Stimulated activated CD8-positive, alpha-beta memory T cell treated with anti-CD3 and anti-CD28 coated beads, Interleukin-7, amount 100 ng/mL, for 1 hour (primary cell): ENCODE measurements around the gene NAPSA.

Source experiments
- DNase-seq, 2 donors: peaks; one replicate each; pipeline ENCODE4 v3.0.0-alpha.2; 2020; ENCODE audit warnings: low read depth in 2 of 2

Gene NAPSA

DNA sequence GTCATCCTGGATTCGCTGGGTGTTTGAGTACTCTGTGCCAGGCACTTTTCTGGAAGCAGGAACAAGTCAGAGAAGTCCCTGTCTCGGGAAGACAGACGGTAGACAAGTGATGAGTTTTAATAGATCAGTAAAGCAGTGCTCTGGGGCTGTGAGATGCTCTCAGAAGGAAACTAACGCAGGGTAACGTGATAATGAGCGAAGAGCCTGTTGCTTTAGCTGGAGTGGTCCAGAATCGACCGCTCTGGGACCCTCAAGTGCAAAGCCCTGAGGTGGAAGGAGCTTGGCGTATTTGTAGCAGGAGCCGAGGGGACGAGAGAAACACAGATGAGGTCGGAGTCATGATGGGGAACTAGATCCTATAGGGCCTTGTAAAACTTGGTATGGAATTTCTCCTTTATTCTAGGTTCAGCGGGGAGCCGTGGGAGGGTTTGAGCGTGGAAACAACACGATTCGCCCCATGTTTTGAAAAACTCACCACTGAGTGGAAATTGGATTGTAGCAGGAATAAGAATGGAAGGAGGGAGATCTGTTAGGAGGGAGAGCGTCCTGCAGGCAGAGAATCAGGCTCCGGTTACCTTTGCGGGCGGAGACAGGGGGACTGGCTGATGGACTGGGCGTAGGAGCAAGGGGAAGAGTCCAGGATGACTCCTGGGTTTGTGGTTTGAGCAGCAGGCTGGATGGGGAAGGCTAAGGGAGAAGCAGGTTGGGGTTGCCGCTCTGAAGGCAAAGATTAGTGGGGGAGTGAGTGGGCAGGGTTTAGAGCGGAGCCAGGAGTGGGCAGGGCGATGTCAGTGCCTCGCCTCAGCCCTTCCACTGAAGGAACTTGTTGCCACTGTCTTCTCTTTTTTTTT is 19.5 kb upstream of the NAPSA start:
- no peak for DNase-seq

DNA sequence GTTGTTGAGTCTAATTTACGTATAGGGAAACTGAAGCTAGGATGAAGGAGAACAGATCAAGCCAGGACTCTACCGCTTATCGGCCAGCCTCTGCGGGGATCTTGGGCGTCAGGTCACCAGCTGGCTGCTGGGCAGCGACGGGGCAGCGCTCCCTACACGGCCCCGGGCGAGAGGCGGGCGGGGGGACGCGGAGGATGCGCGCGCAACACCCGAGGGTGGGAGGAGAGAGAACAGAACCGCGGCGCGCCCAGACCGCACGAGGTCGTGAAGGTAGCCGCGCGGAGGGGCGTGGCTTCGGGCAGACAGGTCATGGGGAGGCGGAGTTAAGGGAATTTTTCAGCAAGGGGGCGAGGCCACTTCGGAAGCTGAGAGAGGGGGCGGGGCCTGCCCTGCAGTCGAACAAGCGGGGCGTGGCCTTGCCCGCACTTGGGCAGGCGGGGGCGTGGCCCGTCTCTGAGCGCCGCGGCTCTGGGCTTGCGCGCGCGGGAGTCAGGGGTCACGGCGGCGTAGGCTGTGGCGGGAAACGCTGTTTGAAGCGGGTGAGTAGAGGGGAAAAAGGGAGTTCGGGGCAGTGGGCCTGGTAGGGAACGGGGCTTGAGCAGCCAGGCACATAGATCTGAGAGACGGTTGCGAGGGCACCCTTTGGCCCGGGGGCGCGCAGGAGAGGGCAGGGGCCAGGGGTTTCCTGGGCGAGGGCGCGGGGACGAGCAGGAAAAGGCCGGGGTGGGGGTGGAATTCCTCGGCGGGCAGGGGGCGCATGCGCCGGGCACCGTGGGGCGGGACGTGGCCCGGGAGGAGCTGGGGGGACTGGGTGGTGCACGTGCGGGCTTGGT is 18.6 kb upstream of the NAPSA start, which contains the start of gene POLD1:
Gene POLD1, plus strand, starts transcription at position 496 of the 833 bp plus-strand sequence. CDS start 14,505 bp downstream, outside the sequence.
- peak; percentile 96 to 97 for DNase-seq

DNA sequence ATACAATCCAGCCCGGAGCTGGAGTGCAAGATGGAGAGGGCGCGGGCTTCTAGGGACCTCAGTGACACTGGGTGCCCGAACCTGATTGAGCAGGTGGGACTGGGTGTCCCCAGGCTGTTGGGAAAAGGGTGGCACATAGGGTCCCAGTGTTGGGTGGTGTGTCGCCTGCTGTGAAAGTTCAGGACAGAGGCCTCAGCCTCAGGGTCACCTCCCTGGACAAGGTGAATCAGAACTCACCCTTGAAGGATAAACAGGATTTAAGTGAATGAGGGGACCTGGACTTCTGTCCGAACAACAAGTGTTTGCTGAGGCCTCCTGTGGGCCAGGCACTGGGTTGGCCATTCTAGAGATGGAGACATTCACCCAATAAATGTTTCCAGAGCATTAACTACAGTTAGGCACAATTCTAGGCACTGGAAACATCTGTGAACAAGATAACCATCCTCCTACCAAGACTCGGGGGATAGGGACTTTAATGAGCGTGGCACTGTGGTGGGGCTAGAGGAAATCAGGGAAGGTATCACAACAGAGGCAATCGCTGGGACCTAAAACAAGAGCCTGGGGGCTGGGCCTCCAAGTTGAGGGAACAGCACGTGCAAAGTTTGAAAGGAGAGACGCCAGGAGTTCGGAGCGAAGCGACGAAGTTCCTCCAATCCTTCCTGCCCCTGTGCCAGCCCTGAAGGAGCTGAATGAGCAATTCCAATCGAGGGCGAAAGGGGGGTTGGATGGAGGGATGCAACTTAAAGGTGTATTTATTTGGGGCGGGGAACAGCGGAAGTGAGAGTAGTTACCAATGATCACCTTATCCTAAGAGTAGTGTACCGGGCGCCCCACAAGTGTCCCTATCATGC is 17.8 kb upstream of the NAPSA start:
- no peak for DNase-seq

DNA sequence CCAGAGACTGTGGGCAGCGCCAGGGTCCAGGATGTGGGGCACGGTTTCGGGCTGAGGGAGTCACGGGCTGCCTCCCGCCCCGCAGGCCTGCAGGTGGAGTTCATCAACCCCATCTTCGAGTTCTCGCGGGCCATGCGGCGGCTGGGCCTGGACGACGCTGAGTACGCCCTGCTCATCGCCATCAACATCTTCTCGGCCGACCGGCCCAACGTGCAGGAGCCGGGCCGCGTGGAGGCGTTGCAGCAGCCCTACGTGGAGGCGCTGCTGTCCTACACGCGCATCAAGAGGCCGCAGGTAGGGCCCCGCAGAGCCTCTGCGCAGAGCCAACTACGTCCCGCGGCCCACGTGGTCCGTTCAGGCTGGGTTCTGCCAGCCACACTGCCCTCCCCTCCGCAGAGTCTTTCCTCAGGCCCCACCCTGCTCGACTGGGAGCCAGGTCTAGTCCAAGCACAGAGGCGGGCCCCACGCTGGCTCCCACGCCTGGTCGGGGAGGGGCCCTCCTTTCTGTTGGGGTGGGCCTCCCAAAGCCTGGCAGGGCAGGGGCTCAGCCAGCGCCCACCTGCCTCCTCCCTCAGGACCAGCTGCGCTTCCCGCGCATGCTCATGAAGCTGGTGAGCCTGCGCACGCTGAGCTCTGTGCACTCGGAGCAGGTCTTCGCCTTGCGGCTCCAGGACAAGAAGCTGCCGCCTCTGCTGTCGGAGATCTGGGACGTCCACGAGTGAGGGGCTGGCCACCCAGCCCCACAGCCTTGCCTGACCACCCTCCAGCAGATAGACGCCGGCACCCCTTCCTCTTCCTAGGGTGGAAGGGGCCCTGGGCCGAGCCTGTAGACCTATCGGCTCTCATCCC is 16.7 kb upstream of the NAPSA start:
- no peak for DNase-seq

DNA sequence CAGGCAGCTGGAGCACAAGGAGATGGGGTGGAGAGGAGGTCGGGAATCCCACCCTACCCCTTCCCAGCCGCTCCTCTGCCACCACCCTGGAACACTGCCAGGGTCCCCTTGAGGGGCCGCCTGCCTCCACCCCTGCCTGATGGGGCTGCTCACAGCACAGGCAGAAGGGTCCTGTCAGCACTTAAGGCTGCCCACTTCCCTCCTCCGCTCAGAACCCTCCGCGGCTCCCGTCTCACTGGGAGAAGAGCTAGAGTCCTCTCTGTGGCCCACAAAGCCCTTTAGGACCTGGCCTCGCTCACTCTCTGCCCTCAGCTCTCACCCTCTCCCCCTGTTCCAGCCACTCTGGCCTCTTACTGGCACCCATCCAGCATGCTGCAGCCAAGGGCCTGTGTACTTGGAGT is 15.3 kb upstream of the NAPSA start:
- no peak for DNase-seq

DNA sequence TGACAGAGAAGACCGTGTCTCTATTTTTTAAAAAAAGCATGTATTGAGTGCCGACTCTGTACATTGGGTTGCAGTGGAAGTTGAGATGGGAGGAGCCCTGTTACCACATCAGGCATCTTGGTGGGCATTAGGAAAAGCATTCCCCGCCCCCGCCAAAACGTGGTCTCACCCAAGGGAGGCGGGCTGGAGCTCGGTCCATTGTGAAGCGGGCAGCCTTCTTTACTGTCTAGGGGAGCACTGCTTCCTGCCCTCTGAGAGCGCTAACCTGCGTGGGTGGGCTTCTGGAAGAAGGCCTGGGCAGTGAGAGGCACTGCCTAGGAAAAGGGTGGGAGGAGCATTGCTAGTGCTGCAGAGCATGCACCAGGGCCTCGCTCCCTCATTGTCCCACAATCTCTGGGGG is 14.7 kb upstream of the NAPSA start:
- no peak for DNase-seq

DNA sequence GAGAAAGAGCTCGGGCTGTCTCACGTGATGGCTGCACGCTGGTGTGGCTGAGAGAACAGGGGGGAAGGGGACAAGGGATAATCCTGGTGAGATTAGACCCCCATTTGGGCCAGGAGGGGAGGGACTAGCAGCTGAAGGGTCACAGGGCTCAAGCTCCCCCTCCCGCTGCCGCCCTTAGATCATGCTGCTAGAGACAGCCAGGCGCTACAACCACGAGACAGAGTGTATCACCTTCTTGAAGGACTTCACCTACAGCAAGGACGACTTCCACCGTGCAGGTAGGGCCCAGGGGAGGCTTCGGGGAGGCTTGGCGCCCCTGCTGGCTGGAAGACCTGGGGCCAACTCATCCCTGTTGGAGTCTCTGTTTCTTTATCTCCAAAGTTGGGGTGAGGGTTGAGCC is 14.2 kb upstream of the NAPSA start:
- DNase-seq: no peak

DNA sequence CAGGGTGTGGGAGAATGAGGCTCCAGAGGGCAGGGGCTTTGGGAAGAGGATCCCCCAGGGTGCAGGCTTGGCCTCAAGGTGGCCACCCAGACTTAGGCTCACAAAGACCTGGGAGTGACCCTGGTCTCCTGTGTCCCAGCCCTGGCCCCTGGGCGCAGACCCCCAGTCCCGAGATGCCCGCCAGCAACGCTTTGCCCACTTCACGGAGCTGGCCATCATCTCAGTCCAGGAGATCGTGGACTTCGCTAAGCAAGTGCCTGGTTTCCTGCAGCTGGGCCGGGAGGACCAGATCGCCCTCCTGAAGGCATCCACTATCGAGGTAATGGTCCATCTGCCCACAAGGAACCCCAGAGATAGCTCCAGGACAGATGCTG is 13.4 kb upstream of the NAPSA start:
- no peak for DNase-seq

DNA sequence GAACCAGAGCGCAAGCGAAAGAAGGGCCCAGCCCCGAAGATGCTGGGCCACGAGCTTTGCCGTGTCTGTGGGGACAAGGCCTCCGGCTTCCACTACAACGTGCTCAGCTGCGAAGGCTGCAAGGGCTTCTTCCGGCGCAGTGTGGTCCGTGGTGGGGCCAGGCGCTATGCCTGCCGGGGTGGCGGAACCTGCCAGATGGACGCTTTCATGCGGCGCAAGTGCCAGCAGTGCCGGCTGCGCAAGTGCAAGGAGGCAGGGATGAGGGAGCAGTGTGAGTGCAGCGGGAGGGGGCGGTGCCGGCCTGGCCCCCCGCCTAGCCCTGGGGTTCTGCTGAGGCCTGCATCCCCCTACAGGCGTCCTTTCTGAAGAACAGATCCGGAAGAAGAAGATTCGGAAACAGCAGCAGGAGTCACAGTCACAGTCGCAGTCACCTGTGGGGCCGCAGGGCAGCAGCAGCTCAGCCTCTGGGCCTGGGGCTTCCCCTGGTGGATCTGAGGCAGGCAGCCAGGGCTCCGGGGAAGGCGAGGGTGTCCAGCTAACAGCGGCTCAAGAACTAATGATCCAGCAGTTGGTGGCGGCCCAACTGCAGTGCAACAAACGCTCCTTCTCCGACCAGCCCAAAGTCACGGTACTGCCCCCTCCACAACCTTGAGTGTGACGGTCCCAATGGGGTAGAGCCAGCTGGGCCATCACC is 12.9 kb upstream of the NAPSA start:
- DNase-seq: no peak

DNA sequence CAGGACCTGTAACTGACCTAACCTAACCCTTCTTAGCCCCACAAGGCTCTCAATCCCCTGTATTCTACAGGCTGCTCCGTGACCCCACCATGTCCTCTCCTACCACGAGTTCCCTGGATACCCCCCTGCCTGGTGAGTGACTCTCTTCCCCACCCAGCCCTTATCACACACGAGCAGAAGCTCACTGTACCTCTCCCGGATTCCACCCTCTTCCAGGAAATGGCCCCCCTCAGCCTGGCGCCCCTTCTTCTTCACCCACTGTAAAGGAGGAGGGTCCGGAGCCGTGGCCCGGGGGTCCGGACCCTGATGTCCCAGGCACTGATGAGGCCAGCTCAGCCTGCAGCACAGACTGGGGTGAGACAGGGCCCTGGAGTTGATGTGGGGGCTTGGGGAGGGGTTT is 12.1 kb upstream of the NAPSA start:
- DNase-seq: no peak

DNA sequence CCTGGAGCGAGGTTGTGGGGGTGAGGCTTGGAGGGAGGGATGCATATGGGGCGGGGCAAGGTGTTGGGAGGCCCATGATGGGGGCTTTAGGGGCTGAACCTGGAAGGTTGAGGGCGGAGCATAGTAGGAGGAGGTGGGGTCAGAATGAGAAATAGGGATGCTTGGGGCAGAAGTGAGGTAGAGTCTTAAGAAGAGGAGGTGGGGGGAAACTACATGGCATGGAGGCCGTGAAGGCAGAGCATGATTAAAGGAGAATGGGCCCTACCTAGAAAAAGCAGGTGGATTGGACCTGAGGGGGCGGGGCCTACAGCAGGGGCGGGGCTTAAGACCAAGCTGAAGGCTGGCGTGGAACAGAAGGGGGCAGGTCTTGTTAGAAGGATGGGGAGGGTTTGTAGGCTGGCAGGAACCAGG is 11.6 kb upstream of the NAPSA start:
- no peak for DNase-seq

DNA sequence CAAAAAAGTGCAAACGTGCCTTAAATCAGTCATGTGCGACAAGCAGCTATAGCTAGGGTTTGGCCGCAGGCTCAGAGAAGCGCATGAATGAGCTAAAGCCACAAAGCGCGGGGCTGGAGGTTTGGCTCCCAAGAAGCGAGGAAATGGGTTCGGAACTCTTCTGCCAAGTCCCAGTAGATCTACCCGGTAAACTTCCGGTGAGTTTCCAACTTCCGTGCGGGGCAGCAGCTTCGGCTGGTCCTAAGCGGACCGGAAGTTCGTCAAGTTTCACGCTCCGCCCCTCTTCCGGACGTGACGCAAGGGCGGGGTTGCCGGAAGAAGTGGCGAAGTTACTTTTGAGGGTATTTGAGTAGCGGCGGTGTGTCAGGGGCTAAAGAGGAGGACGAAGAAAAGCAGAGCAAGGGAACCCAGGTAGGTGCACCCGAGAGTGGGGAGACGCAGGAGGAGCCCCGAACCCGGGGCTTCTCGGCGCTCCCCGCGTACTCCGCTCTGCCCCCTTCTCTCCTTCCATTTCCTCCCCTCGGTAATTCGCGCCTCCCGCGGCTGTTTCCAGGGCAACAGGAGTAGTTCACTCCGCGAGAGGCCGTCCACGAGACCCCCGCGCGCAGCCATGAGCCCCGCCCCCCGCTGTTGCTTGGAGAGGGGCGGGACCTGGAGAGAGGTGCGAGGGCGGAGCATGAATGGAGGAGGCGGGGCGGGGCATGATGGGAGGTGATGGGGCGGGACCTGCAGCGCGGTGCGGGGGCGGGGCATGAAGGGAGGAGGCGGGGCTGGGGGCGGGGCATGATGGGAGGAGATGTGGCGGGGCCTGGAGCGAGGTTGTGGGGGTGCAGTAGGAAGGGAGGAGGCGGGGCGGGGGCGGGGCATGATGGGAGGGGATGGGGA is 11.0 kb upstream of the NAPSA start, which contains the start of gene NR1H2:
Gene NR1H2, plus strand, starts transcription at position 292 of the 885 bp plus-strand sequence. CDS start 1,149 bp downstream, outside the sequence.
- DNase-seq: peak; percentile 85 to 91

DNA sequence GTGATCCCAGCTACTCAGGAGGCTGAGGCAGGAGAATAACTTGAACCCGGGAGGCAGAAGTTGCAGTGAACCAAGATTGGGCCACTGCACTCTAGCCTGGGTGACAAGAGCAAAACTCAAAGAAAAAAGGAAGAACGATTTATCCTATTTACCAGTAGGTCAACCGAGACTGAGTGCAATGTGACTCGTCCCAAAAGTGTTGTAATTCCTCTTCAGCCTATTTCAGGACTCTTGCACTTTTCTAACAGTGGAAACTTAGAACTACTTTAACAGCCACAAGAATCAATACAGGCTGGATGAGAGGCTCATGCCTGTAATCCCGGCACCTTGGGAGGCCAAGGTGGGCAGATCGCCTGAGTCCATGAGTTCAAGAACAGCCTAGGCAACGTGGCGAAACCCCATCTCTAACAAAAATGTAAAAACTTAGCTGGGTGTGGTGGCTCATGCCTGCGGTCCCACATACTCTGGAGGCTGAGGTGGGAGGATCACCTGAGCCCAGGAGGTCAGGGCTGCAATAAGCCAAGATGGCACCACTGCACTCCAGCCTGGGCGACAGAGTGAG is 6.6 kb upstream of the NAPSA start:
- DNase-seq: no peak

DNA sequence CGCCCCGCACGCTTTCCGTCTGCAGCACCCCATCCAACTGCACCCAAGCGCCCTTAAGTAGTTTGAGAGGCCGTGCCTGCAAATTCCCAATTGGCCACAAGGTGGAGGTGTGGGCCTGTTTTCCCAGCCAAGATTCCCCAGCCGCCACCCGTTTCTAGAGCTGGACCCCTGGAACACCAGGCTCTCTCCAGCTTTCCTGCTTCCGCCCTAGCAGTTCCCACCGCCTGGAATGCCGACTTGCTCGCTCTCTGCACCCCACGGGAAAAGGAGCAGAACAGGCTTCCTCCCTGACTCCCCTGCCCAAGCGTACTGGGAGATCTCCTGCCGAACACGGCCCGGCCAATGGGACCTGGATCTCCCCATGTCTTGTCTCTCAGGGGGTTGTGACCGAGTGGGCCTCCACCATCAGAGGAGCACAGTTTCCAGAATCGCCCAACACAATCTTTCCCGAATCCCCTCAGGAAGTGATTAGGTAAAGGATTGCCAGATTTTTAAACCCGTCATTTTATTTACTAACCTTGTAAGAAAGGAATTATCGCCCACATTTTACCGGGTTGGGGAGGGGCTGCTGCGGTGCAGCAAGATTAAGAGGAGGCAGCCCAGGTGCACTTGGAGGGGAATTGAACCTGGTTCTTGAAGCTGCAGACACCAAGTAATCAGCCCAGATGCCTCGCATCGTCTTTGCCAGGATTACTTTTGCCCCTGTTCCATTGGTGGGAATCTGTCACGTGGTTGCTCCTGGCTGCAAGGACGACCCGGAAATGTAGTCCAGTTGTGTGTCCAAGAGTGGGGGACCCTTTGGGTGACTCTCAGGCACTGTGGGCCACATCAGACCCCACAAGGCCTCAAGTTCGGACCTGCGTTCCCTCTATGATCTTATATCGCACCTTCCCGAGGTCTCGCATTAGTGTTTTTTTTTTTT is 3.5 kb upstream of the NAPSA start:
- peak; percentile 58 to 63 for DNase-seq

DNA sequence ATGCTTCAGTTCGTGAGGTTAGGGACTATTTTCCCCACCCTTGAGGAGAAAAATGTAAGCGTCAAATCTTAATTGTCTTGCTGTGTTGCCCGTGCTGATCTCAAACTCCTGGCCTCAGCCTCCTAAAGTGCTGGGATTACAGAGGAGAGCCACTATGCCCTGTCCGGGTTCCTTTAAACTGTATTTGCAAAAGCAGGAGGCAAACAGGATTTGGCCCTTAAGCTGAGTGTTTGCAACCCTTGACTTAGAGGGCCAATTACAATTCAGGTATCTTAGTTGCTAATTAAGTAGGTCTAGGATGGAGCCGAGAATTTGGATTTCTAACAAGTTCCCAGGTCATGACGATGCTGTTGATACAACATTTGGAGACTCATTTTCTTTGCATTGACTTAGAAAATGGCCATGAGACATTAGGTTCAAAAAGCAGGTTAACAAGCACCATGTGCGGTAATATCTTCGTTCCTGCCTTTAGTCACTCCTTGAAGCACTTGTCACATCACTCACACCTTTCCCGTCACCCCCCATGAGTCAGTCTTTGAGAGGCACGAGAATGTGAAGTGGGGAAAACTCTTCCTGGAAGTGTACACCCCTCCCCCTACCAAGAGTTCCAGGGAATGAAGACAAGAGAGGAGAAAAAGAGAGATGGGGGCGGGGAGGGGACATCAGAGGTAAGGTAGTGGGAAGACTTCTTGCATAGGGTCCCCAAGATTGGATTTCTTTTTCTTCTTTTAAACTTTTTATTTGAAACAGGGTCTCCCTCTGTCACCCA is 2.6 kb downstream of the NAPSA start:
- no peak for DNase-seq

DNA sequence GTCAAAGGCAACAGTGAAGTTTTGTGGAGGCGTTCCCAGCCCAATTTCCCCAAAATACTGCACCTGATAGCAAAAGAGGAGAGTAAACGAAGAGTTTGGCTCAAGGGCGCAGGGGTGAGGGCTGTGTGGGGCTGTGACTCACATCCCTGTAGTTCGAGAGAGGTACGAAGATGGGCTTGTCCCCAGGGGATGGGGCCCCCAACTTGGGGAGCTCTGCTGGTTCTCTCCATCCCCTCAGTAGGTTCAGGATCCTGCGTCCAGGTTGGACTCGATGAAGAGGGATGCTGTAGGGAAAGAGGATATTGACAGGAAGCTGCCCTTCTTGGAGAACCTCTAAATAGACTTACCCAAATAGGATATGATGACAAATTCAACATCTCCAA is 3.4 kb downstream of the NAPSA start:
- DNase-seq: no peak
